Measurements from ENCODE around the gene ZBTB45.
"Not testable (repeated sequence)": the region's sequence is repeated elsewhere in the genome, so short reads cannot be mapped to it uniquely, and the experiment has no call there.

The ZBTB45 gene

GRCh38 chr19:58509731-58510083 is 9.9 kb downstream of the ZBTB45 start:
- Histone ChIP-seq H3K27ac (ENCODE audit: low read depth in 2 of 2, low read length in 2 of 2) (no peak overlapping the region), H3K27me3 (ENCODE audit: control insufficient read depth in 2 of 2, insufficient read depth in 2 of 2, low read length in 2 of 2) (no peaks in the 10 kb centered on the region), H3K9ac (ENCODE audit: low read depth in 1 of 2, low read length in 2 of 2) (no peak overlapping the region), H3K4me3 (ENCODE audit: low read length in 2 of 2) (no peak overlapping the region), H3K36me3 (ENCODE audit: control insufficient read depth in 2 of 2, insufficient read depth in 2 of 2, low read length in 2 of 2) (no peaks in the 10 kb centered on the region), H3K4me1 (ENCODE audit: control insufficient read depth in 2 of 2, insufficient read depth in 2 of 2, low read length in 2 of 2) (peaks cover 23 to 25% of the 10 kb centered on the region in 2 donors), H3K9me3 (ENCODE audit: control insufficient read depth in 2 of 2, low read length in 2 of 2) (no peaks in the 10 kb centered on the region)

- H3K36me3 ChIP-seq (ENCODE audit: control insufficient read depth in 2 of 2, insufficient read depth in 2 of 2, low read length in 2 of 2); H3K9ac ChIP-seq (ENCODE audit: low read depth in 1 of 2, low read length in 2 of 2); H3K4me3 ChIP-seq (ENCODE audit: low read length in 2 of 2); H3K27ac ChIP-seq (ENCODE audit: low read depth in 2 of 2, low read length in 2 of 2); H3K9me3 ChIP-seq (ENCODE audit: control insufficient read depth in 2 of 2, low read length in 2 of 2); H3K27me3 ChIP-seq (ENCODE audit: control insufficient read depth in 2 of 2, insufficient read depth in 2 of 2, low read length in 2 of 2): not testable (repeated sequence)
- peaks cover 11 to 15% of the 10 kb centered on the region in 2 donors for H3K4me1 ChIP-seq (ENCODE audit: control insufficient read depth in 2 of 2, insufficient read depth in 2 of 2, low read length in 2 of 2)
These were observed 11.9 kb downstream of the ZBTB45 start for GRCh38 chr19:58507602-58508223.

DNA sequence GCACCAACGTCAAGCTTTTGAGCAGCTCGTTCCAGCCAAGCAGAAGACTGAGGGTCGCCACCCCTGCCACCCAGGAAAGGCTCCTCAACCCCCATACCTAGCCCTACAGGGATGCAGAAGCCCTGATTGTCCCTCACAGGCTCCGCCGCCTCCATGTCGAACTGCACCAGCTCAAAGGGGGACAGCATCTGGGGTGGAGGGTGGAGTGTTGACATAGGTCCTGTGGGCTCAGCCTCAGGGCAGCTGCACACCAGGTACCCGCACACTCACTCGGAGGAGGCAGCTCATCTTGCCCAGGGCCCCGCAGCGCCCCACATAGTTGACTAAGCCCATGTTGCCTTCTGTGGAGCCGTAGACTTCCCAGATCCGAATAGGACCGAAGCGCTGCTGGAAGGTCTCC is 19.4 kb downstream of the ZBTB45 start:
- H3K27ac ChIP-seq (ENCODE audit: low read depth in 2 of 2, low read length in 2 of 2) = no peak overlapping the region
- peaks cover 0 to 1% of the 10 kb centered on the region in 2 donors for H3K9me3 ChIP-seq (ENCODE audit: control insufficient read depth in 2 of 2, low read length in 2 of 2)
- no peak overlapping the region for H3K9ac ChIP-seq (ENCODE audit: low read depth in 1 of 2, low read length in 2 of 2)
- no peaks in the 10 kb centered on the region for H3K36me3 ChIP-seq (ENCODE audit: control insufficient read depth in 2 of 2, insufficient read depth in 2 of 2, low read length in 2 of 2)
- peaks cover 7 to 12% of the 10 kb centered on the region in 2 donors for H3K4me1 ChIP-seq (ENCODE audit: control insufficient read depth in 2 of 2, insufficient read depth in 2 of 2, low read length in 2 of 2)
- no peaks in the 10 kb centered on the region for H3K27me3 ChIP-seq (ENCODE audit: control insufficient read depth in 2 of 2, insufficient read depth in 2 of 2, low read length in 2 of 2)
- H3K4me3 ChIP-seq (ENCODE audit: low read length in 2 of 2) = peak overlapping the region; percentile 79 to 83

- peak overlapping the region; percentile 79 to 83 for H3K4me3 ChIP-seq (ENCODE audit: low read length in 2 of 2)
- peak overlapping the region; percentile 85 to 86 for H3K27ac ChIP-seq (ENCODE audit: low read depth in 2 of 2, low read length in 2 of 2)
- no peaks in the 10 kb centered on the region for H3K36me3 ChIP-seq (ENCODE audit: control insufficient read depth in 2 of 2, insufficient read depth in 2 of 2, low read length in 2 of 2)
- H3K9ac ChIP-seq (ENCODE audit: low read depth in 1 of 2, low read length in 2 of 2) = peak overlapping the region; percentile 68 to 70
- peaks cover 0 to 1% of the 10 kb centered on the region in 2 donors for H3K9me3 ChIP-seq (ENCODE audit: control insufficient read depth in 2 of 2, low read length in 2 of 2)
- no peaks in the 10 kb centered on the region for H3K27me3 ChIP-seq (ENCODE audit: control insufficient read depth in 2 of 2, insufficient read depth in 2 of 2, low read length in 2 of 2)
- peaks cover 7 to 12% of the 10 kb centered on the region in 2 donors for H3K4me1 ChIP-seq (ENCODE audit: control insufficient read depth in 2 of 2, insufficient read depth in 2 of 2, low read length in 2 of 2)
These were observed 20.3 kb downstream of the ZBTB45 start for GRCh38 chr19:58499021-58499927.

- H3K36me3 ChIP-seq (ENCODE audit: control insufficient read depth in 2 of 2, insufficient read depth in 2 of 2, low read length in 2 of 2) = no peaks in the 10 kb centered on the region
- no peaks in the 10 kb centered on the region for H3K27me3 ChIP-seq (ENCODE audit: control insufficient read depth in 2 of 2, insufficient read depth in 2 of 2, low read length in 2 of 2)
- H3K4me1 ChIP-seq (ENCODE audit: control insufficient read depth in 2 of 2, insufficient read depth in 2 of 2, low read length in 2 of 2) = peaks cover 7 to 12% of the 10 kb centered on the region in 2 donors
- peaks cover 0 to 1% of the 10 kb centered on the region in 2 donors for H3K9me3 ChIP-seq (ENCODE audit: control insufficient read depth in 2 of 2, low read length in 2 of 2)
- H3K27ac ChIP-seq (ENCODE audit: low read depth in 2 of 2, low read length in 2 of 2) = peak overlapping the region in 1 of 2 donors; percentile 86
- H3K4me3 ChIP-seq (ENCODE audit: low read length in 2 of 2) = peak overlapping the region; percentile 63 to 76
- H3K9ac ChIP-seq (ENCODE audit: low read depth in 1 of 2, low read length in 2 of 2) = peak overlapping the region in 1 of 2 donors; percentile 32
These were observed 21.1 kb downstream of the ZBTB45 start for GRCh38 chr19:58498316-58499020.

- Histone ChIP-seq H3K4me3 (ENCODE audit: low read length in 2 of 2) (no peak overlapping the region), H3K9me3 (ENCODE audit: control insufficient read depth in 2 of 2, low read length in 2 of 2) (peaks cover 0 to 1% of the 10 kb centered on the region in 2 donors), H3K27ac (ENCODE audit: low read depth in 2 of 2, low read length in 2 of 2) (no peak overlapping the region), H3K9ac (ENCODE audit: low read depth in 1 of 2, low read length in 2 of 2) (no peak overlapping the region), H3K36me3 (ENCODE audit: control insufficient read depth in 2 of 2, insufficient read depth in 2 of 2, low read length in 2 of 2) (no peaks in the 10 kb centered on the region), H3K4me1 (ENCODE audit: control insufficient read depth in 2 of 2, insufficient read depth in 2 of 2, low read length in 2 of 2) (peaks cover 7 to 12% of the 10 kb centered on the region in 2 donors), H3K27me3 (ENCODE audit: control insufficient read depth in 2 of 2, insufficient read depth in 2 of 2, low read length in 2 of 2) (no peaks in the 10 kb centered on the region)
These were observed 21.9 kb downstream of the ZBTB45 start for GRCh38 chr19:58497634-58498170.

DNA sequence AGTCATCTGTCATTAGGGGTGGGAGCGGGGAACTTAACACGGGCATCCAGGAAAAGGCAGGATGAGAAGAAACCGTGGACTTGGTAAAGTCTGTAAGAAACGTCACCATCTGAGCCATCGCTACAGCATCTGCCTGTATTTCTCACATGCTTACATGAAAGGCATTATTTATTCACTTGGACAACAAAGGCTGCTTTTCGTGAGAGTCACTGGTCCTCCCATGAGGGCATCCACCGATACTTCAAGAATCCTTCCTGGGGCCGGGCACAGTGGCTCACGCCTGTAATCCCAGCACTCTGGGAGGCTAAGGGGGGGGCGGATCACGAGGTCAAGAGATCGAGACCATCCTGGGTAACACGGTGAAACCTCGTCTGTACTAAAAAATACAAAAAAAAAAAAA is 27.3 kb downstream of the ZBTB45 start:
- Histone ChIP-seq H3K27ac (ENCODE audit: low read depth in 2 of 2, low read length in 2 of 2) (no peak overlapping the region), H3K27me3 (ENCODE audit: control insufficient read depth in 2 of 2, insufficient read depth in 2 of 2, low read length in 2 of 2) (no peaks in the 10 kb centered on the region), H3K4me3 (ENCODE audit: low read length in 2 of 2) (no peak overlapping the region), H3K9me3 (ENCODE audit: control insufficient read depth in 2 of 2, low read length in 2 of 2) (no peaks in the 10 kb centered on the region), H3K36me3 (ENCODE audit: control insufficient read depth in 2 of 2, insufficient read depth in 2 of 2, low read length in 2 of 2) (no peaks in the 10 kb centered on the region), H3K4me1 (ENCODE audit: control insufficient read depth in 2 of 2, insufficient read depth in 2 of 2, low read length in 2 of 2) (no peaks in the 10 kb centered on the region), H3K9ac (ENCODE audit: low read depth in 1 of 2, low read length in 2 of 2) (no peak overlapping the region)

DNA sequence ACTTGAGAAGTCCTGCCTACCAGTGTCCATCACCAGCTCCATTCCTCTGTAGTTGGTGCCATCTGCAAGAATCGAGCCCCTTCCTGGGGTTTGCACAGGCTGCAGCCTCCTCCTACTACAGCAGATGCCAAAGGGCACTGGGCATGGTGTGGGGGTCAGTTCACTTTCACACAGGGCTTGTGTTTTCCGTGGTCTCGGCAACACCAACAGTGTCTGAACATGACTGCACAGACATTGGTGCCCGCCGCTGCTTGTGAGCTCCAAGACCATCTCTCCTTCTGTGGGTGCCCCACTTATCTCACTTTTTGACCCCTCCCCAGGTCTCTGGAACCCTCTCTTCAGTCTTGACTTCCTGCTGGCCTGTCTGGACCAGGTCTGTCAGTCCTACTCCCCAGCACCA is 28.2 kb downstream of the ZBTB45 start:
- Histone ChIP-seq H3K4me3 (ENCODE audit: low read length in 2 of 2) (no peak overlapping the region), H3K9me3 (ENCODE audit: control insufficient read depth in 2 of 2, low read length in 2 of 2) (no peaks in the 10 kb centered on the region), H3K9ac (ENCODE audit: low read depth in 1 of 2, low read length in 2 of 2) (no peak overlapping the region), H3K27me3 (ENCODE audit: control insufficient read depth in 2 of 2, insufficient read depth in 2 of 2, low read length in 2 of 2) (no peaks in the 10 kb centered on the region), H3K36me3 (ENCODE audit: control insufficient read depth in 2 of 2, insufficient read depth in 2 of 2, low read length in 2 of 2) (no peaks in the 10 kb centered on the region), H3K4me1 (ENCODE audit: control insufficient read depth in 2 of 2, insufficient read depth in 2 of 2, low read length in 2 of 2) (no peaks in the 10 kb centered on the region), H3K27ac (ENCODE audit: low read depth in 2 of 2, low read length in 2 of 2) (no peak overlapping the region)

DNA sequence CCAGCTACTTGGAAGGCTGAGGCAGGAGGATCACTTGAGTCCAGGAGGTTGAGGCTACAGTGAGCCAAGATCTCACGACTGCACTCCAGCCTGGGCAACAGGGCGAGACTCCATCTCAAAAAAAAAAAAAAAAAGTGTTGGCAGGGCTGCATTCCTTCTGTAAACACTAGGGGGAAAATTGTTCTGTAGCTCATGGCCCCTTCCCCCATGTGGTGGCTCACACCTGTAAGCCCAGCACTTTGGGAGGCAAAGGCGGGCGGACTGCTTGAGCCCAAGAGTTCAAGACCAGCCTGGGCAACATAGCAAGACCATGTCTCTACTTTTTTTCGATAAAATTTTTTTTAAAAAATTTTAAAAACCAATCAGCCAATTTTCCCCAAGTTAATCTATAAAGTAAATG is 35.3 kb downstream of the ZBTB45 start:
- H3K9me3 ChIP-seq (ENCODE audit: control insufficient read depth in 2 of 2, low read length in 2 of 2); H3K4me1 ChIP-seq (ENCODE audit: control insufficient read depth in 2 of 2, insufficient read depth in 2 of 2, low read length in 2 of 2); H3K27ac ChIP-seq (ENCODE audit: low read depth in 2 of 2, low read length in 2 of 2); H3K9ac ChIP-seq (ENCODE audit: low read depth in 1 of 2, low read length in 2 of 2); H3K4me3 ChIP-seq (ENCODE audit: low read length in 2 of 2); H3K27me3 ChIP-seq (ENCODE audit: control insufficient read depth in 2 of 2, insufficient read depth in 2 of 2, low read length in 2 of 2): not testable (repeated sequence)
- peaks cover 4 to 12% of the 10 kb centered on the region in 2 donors for H3K36me3 ChIP-seq (ENCODE audit: control insufficient read depth in 2 of 2, insufficient read depth in 2 of 2, low read length in 2 of 2)

DNA sequence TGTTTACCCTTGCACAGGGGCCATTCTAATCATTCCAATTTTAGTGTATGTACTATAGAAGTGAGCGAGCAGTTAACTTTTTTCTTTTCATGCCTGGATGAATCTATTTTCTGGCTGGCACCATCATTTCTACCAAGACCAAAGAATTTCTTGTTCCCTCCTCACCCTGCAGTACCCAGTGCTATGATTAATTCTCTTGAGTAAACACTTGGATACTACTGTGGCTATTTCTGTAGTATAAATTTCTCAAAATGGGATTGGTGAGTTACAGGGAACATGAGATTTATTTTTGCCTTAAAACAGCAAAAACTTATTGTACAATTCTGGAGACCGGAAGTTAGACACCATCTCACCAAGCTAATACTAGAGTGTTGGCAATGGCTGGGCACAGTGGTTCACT is 35.8 kb downstream of the ZBTB45 start:
- no peak overlapping the region for H3K9ac ChIP-seq (ENCODE audit: low read depth in 1 of 2, low read length in 2 of 2)
- peaks cover 4 to 12% of the 10 kb centered on the region in 2 donors for H3K36me3 ChIP-seq (ENCODE audit: control insufficient read depth in 2 of 2, insufficient read depth in 2 of 2, low read length in 2 of 2)
- H3K4me3 ChIP-seq (ENCODE audit: low read length in 2 of 2) = no peak overlapping the region
- H3K9me3 ChIP-seq (ENCODE audit: control insufficient read depth in 2 of 2, low read length in 2 of 2) = no peaks in the 10 kb centered on the region
- H3K27ac ChIP-seq (ENCODE audit: low read depth in 2 of 2, low read length in 2 of 2) = no peak overlapping the region
- H3K4me1 ChIP-seq (ENCODE audit: control insufficient read depth in 2 of 2, insufficient read depth in 2 of 2, low read length in 2 of 2) = no peaks in the 10 kb centered on the region
- H3K27me3 ChIP-seq (ENCODE audit: control insufficient read depth in 2 of 2, insufficient read depth in 2 of 2, low read length in 2 of 2) = no peaks in the 10 kb centered on the region

Data from mucosa of rectum (tissue), 2 donors.